ENCODE results near the gene AOPEP. TPM values are rescaled to one million over a fixed set of nuclear protein-coding genes. Genes with fewer than 3 reads are reported as not detected.
A peak's percentile ranks its signal among the peaks of the same experiment; 100 is the strongest.

Gene AOPEP
- total RNA-seq, 6 donors from 2014 or later, result 55.4 to 410 (median 111) TPM

- ATAC-seq (ENCODE audit: low FRiP score in 2 of 2) (peak in 1 of 2 donors; percentile 39), DNase-seq (peak in 1 of 2 donors; percentile 66)
- TF ChIP-seq POLR2AphosphoS5 (IDR thresholded peaks at IDR 0.05), result no peak
- no peak for TF ChIP-seq POLR2A (IDR thresholded peaks at IDR 0.05)
- no peak for TF ChIP-seq EP300 (IDR thresholded peaks at IDR 0.05)
- TF ChIP-seq CTCF (IDR thresholded peaks at IDR 0.05), result no peak
- peak overlapping the region; percentile 46 to 65 (median 54) for H3K27ac ChIP-seq
- H3K4me1 ChIP-seq, result peaks cover 64 to 85% (median 71%) of the 10 kb centered on the region in 4 donors
- H3K4me3 ChIP-seq, result no peak overlapping the region
- H3K27me3 ChIP-seq, result no peaks in the 10 kb centered on the region
- 65 to 72% methylated on average over 11 of the region's 11 CpGs for WGBS, 2 donors
- peaks cover 0 to 3% (median 0%) of the 10 kb centered on the region in 4 donors for H3K36me3 ChIP-seq
- H3K9me3 ChIP-seq, result no peaks in the 10 kb centered on the region
Measured at GRCh38 chr9:95027914-95028852, 301.7 kb downstream of the AOPEP start.

- WGBS, 2 donors, result 85 to 86% methylated on average over 5 to 8 of the region's 8 CpGs
- DNase-seq, result peak in 1 of 2 donors; percentile 5
- H3K27me3 ChIP-seq, result no peaks in the 10 kb centered on the region
- peak overlapping the region; percentile 46 to 65 (median 54) for H3K27ac ChIP-seq
- no peak for ATAC-seq (ENCODE audit: low FRiP score in 2 of 2)
- peaks cover 59 to 83% (median 65%) of the 10 kb centered on the region in 4 donors for H3K4me1 ChIP-seq
- no peaks in the 10 kb centered on the region for H3K9me3 ChIP-seq
- TF ChIP-seq CTCF (IDR thresholded peaks at IDR 0.05) (no peak), POLR2A (IDR thresholded peaks at IDR 0.05) (no peak), EP300 (IDR thresholded peaks at IDR 0.05) (no peak)
- H3K36me3 ChIP-seq, result peaks cover 0 to 3% (median 0%) of the 10 kb centered on the region in 4 donors
- H3K4me3 ChIP-seq, result no peak overlapping the region
Measured at GRCh38 chr9:95028853-95029219, 302.3 kb downstream of the AOPEP start.

GRCh38 chr9:95029288-95029687 is 302.8 kb downstream of the AOPEP start:
- no peaks in the 10 kb centered on the region for H3K9me3 ChIP-seq
- H3K27ac ChIP-seq, result peak overlapping the region; percentile 46 to 65 (median 54)
- no peak for TF ChIP-seq EP300 (IDR thresholded peaks at IDR 0.05)
- TF ChIP-seq POLR2A (IDR thresholded peaks at IDR 0.05), result no peak
- no peak for TF ChIP-seq POLR2AphosphoS5 (IDR thresholded peaks at IDR 0.05)
- TF ChIP-seq CTCF (IDR thresholded peaks at IDR 0.05), result no peak
- H3K27me3 ChIP-seq, result no peaks in the 10 kb centered on the region
- WGBS, 2 donors, result 81 to 85% methylated on average over 5 of the region's 5 CpGs
- H3K4me3 ChIP-seq, result no peak overlapping the region
- H3K4me1 ChIP-seq, result peaks cover 55 to 80% (median 60%) of the 10 kb centered on the region in 4 donors
- ATAC-seq (ENCODE audit: low FRiP score in 2 of 2) (no peak), DNase-seq (no peak)
- peaks cover 0 to 3% (median 0%) of the 10 kb centered on the region in 4 donors for H3K36me3 ChIP-seq

GRCh38 chr9:95029720-95030119 is 303.2 kb downstream of the AOPEP start:
- H3K27me3 ChIP-seq, result no peaks in the 10 kb centered on the region
- no peak overlapping the region for H3K4me3 ChIP-seq
- peak overlapping the region in 2 of 4 donors; percentile 46 to 65 for H3K27ac ChIP-seq
- H3K4me1 ChIP-seq, result peaks cover 50 to 75% (median 58%) of the 10 kb centered on the region in 4 donors
- TF ChIP-seq CTCF (IDR thresholded peaks at IDR 0.05) (no peak), POLR2A (IDR thresholded peaks at IDR 0.05) (no peak), POLR2AphosphoS5 (IDR thresholded peaks at IDR 0.05) (no peak), EP300 (IDR thresholded peaks at IDR 0.05) (no peak)
- no peak for DNase-seq
- ATAC-seq (ENCODE audit: low FRiP score in 2 of 2), result no peak
- H3K9me3 ChIP-seq, result no peaks in the 10 kb centered on the region
- 60 to 61% methylated on average over 2 of the region's 2 CpGs for WGBS, 2 donors
- peaks cover 0 to 3% (median 0%) of the 10 kb centered on the region in 4 donors for H3K36me3 ChIP-seq

Data from upper lobe of left lung (tissue), 6 donors.